Activated T-helper 1 cell treated with anti-CD3 and anti-CD28 coated beads, Interleukin-2, amount 50 U/mL, for 16 hours (primary cell): ENCODE data around the gene BTBD9.

Experiments
- DNase-seq, 2 donors: peaks; one replicate each; pipeline ENCODE4 v3.0.0-alpha.2; 2020; ENCODE audit warnings: low read depth in 1 of 2, low spot score in 1 of 2

Gene BTBD9

DNA sequence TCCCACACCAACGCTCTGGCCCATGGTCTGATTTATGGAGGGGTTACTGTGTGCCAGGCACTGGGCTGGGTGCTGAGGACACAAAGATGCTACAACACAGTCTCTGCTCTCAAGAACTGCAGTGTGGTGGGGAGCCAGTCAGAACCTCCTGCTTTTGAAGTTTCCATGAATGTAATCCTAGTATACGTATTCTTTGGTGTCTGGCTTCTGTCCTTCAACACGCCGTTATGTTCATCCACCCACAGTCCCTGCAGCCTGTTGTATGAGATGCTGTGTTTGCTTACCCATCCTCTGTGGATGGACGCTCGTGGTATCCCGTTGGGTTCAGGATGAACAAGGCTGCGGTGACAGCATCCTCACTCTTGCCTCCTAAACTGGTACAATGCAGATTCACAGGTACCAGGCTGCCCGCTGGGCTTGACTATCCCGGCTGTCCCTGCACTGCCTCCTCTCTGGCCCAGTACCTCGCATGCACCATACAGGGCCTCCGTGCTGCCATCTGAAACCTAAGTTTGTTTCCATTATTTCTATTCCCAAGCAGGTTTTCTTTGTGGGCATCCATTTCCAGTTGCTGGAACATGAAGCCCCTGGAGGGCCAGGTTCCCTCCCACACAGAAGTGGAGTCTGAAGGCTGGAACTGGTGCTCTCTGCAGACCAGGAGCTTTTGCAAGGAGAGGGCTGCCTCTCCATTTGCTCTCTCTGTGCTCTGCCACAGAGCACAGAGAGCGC is 455.7 kb downstream of the BTBD9 start:
- no peak for DNase-seq

DNA sequence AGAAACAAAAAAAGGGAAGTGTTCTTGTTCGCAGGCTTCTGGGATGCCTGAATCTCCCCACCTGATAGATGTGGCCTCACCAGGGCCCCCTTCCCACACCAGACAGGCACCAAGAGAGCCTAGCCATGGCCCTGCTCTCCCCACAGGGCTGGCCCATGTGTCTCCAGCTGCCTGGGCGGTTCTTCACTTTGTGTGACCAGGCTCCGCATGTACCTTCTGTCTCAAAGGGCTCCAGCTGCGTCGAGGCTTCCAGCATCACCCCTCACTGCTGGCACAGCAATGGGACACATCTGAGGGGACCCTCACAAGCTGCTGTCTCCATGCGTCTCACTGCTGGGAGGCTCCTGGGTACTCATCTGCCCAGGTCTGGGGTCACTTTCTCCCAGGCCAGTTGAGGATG is 457.3 kb downstream of the BTBD9 start:
- no peak for DNase-seq

DNA sequence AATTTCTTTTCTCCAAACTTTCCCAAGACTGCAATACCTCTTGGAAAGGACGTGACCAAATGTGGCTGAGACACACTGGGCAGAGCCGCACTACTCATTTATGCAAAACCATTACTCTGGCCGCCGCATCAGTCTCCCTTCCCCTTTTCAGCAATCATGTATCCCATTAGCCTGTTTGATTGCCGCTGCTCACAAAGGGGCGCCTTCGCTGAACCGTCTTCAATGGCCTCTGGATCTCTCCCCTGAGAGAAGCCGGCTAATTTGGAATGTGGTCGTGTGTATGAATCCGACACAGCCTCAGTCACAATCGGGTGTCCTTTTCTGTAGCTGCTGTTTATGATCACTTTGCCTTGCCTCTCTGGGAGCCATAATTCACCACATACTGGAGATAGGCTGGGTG is 459.1 kb downstream of the BTBD9 start:
- no peak for DNase-seq

DNA sequence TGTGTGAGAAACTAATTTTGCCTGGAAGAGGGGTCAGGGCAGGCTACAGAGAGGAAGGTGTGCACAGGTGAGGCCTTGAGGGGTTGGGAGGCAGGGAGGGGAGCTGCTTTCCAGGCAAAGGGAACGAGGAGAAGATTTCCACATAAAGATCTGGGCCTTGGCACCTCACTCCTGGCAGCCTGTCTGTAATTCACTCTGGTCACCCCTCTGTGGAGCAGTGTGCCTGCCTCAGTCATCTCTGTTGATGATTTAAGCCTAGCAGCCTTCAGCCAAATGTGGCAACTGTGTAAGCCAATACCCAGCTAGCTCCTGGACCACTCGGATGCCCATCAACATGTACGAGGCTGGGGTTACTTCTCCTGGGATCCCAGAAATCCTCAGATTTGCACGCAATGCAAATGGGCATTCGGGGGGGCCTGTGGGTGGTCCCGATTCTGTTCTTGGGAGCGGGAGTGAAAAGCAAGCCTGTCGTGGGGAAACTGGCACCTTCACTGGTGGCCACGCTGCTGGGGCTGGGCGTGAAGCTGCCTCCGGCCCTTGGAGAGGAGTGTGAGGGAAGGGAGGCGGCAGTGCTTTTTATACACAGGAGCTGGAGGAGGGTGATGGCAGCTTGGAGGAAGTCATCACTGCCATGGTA is 459.8 kb downstream of the BTBD9 start:
- no peak for DNase-seq

DNA sequence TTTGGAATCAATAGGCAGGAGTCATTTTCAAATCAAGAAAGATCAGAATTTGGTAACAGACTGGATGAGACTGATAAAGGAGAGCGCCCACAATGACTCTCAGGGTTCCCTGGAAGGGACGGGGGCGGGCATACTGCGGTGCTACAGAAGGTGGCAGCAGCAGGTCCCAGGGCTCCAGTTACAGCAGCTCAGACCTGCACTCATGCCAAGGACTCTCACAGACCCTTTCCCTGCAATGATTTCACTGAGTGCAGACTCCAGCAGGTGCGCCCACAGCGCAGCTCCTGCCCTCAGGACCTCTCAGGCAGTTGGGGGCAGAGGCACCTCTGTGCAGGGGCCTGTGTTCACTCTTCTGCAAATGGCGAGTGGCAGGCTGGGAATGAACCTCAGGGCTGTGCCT is 460.4 kb downstream of the BTBD9 start:
- no peak for DNase-seq

DNA sequence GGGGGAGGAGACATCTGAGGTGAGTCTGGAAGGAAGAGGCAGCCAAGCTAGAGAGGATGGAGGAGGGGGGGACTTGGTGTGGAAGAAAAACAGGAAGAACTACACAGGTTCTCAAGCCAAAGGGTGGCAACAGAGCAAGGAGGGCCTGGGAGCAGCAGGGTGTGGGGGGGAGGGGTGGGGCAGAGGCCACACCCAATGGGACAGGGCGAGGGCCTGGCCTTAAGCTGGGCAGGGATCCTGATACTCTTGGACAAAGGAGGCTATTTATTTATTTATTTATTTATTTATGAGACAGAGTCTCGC is 461.2 kb downstream of the BTBD9 start:
- DNase-seq: no peak

DNA sequence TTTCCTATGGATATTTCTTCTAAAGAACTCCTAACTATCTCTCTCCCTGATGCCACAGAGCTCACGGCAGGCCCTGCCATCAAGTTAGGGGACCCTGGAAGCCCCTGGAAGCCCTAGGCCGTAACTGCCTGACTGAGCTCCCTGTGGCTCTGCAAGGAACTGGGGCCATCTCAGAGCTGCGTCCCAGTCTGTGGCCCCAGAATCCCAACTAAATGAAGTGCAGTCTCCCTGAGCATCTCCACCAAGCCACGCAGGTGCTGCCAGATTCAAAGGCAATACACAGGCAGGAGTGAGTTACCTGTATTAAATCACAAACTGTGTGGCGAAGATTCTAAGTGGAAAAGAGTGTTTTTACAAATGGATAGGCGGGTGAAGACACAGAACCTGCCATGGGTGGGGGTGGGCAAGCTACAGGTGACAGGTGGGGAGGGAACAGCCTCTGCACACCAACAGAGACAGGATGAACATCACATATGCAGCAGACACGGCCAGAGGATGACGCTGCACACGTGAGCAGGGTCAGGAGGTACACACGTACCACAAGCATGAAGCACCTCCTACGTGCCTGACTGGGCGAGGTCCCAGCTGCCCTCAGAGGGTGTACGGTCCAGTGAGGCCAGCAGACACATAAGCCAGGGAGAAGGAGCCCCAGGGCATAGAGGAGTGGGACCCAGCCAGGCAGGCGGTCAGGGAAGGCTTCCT is 461.7 kb downstream of the BTBD9 start:
- DNase-seq: no peak

DNA sequence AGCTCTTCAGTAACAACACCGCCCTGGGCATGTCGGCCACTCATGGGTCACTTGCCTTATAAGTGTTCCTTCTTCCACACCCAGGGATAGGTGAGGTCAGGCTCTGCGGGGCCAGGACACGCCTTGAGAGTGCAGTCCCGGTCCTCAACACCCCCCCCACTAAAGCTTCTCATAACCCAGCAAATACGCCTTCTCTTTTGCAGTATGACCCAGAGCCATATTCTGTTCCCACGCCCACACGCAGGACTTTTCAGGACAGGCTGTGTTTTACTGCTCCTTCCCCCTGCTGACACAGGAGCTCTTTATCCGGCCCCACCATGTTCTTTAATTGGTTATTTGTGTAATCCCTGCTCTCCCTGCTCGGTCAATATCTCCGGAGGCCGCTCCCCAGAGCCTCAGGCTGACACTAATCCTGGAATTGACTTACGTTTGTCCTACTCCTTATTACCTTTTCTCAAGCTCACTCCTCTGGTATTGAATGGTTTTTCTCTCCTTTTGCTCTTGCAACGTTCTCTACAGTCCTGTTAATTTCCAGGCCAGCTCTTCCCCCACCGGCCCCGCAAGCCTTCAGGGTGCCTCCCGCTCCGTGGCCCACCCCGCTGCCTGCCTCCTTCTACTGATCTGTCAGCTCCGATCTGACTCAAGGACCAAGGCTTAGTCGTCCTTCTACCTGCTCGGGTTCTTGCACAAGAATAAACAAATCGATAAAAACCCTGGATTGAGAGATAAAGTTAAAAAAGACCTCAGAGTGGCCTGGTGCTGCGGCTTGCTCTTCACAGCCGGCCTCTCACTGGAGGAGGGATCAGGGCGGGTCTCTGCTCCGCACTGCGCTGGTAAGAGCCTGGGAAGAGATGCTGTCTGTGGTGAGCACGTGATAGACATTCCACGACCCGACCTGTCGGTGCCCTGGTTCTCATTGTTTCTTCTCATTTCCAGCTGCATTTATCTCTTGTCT is 462.7 kb downstream of the BTBD9 start:
- DNase-seq: no peak

DNA sequence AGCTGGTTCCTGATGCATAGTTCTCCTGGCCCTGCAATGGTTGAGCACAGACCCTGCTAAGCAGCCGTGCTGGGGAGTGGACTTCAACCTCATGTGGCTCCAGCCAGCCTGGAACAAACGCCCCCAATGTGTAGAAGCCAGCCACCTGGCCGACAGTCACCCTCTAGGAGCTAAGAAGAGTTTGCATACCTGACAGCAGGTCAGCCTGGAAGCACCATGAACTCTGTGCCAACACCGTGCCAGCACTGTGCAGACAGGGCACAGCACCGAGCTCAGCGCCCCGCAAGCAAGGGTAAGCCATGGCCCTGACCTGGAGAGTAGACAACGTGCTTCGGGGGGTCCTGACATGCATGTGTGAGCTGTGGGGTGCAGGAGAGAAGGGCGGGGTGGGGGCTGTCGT is 463.9 kb downstream of the BTBD9 start:
- no peak for DNase-seq

DNA sequence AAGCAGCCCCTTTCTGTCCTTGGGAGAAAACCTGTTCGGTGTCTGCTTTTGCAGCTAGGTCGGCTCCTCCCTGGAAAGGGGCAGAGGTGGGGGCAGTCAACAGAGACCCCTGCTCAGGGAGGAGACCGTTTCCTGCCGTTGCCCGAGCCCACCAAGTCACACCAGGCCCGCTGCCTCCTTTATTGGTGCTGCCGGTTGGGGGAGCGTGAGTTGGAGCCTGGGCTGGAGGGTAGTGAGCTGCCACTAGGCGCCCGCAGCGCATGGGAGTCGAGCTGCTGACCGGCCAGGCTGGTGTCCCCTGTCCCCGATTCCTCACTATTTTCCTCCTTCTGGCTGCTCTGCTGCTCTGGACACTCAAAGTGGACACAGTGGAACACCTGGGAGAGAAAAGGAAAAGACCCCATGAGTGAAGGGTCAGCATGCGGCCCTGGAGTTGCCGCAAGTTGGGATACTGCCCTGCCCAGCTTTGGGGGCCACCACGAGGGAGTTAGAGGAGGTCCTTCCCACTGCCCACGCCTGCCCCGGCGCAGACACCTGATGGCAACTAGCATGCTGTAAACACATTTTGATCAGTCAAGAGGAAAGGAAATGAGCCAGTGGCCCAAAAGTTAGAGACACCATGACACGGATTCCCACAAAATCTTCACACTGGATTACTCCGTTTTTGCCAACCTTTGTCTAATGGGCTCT is 464.8 kb downstream of the BTBD9 start:
- no peak for DNase-seq

DNA sequence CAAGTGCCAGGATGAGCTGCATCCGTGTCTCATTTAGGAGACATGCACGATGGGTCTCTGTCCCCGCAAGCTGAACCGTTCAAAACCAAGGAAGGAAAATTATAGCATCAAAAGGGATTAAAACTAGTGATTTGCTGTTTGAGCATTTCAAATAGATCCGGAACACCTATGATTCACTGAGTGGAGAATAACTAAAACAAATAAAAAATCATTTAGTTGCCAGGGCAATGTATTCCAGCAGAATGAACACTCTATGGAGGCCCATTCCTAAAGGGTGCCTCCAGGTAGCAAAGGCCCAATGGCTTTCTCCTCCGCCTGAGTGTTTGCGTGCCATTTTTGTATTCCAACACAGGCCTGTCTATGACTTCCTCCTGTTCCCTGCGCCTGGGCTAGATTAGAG is 465.4 kb downstream of the BTBD9 start:
- DNase-seq: no peak

DNA sequence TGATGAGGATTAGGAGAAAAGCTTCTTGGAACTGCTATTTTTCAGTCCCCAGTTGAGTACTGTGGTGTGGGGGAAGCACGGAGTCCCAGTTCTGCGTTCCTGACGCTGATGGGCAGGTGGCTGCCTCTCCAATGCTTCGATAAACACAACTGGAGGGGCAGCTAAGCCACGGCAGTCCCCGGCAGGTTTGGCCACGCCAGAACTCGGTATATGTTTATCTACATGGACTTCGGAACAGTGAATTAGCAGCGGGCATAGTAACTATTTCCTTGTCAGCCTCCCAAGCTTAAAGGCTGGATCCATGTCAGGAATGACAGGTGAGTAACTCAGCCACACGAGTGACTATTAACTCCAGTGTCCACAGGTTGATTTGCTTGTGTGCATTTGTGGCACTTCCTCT is 465.8 kb downstream of the BTBD9 start:
- DNase-seq: no peak

DNA sequence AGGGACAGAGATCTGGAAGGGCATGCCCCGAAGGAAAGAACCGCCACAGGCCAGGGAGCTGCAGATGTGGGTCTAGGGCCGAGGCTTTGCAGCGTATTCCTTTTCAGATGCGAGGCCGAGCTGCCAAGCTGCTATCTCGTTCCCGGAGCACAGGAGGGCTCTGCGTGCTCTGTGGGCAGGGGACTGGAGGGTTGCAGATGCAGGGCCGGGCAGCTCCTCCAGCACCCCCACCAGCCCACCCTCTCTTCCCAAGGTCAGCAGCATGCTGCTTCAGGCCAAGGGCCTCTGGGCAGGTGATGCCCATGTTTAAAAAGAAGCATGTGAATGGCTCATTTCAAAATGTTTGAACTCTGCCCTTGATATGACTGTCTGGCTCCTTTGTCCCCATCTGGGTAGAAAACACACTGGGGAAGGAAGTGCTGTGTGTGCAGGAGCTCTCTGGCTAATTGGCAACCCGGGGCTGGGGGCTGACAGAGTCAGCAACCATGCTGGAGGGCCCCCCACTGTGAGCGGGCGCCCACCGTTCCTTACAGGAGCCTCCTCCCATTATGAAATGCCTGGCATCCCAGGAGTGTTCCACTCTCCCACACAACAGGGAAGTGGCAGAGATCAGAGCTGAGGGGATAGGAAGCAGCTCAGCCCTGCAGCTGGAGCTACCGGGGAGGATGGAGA is 466.9 kb downstream of the BTBD9 start:
- DNase-seq: no peak

DNA sequence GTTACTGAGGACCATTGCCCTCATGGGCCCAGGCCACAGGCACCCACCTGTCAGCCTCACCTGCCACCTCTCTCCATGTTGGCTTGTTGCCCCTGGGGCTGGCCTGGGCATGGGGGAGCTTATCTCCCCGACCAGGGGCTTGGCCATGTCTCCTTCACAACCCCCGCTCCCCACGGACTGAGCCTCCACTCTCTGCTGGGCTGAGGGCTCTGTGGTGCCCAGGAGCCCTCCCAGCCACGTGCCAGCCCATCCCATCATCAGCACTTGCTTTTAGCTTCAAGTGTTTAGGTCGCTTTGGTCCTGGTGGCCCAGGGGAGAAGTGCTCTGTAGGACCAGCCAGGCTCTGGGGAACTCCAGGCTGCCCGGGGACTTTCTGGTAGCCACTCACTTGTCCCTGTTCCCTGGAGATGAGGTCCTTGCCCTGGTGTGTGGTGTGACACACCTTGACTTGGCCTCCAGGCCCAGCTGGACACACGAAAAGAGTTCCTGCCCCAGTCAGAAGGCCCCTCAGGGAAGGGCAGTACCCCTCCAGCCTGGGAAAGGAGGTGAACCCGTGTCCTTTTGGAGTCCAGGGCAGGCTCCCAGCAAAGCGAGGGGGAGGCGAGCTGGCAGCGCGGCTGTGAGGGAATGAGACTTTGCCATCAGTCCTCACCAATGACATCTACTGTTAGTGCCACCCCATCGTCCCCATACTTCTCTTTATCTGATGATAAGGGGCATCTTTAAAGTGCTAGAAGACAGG is 467.6 kb downstream of the BTBD9 start:
- no peak for DNase-seq

DNA sequence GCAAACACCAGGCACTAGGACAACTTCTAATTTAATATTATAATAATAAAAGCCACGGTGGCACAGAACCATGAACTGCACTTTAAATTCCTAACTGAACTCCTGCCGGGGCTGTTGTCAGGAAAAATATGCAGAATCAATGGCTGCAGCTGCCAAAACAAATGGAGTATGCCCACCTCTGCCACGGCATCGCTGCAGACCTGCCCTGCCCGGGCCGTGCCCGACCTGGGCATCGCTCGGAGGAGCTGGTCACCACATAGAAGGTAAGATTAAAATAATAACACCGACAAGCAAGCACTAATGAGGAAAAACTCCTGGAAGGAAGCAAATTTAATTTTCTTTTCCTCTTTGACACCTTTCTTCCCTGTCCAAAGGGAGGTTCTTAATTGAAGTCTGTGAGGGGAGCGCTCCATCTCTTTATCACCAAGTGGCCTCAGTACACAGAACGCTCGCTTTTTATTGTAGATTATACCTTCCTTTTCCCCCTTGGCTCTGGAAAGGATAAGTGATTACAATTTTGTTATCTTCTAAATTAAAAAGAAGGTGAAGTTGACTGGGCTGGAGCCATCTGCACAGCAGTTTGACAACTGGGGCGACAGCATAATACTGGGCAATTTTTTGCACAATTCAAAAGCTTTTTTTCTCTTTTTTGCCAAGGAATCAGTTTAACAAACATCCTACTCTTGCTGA is 468.9 kb downstream of the BTBD9 start:
- DNase-seq: no peak

DNA sequence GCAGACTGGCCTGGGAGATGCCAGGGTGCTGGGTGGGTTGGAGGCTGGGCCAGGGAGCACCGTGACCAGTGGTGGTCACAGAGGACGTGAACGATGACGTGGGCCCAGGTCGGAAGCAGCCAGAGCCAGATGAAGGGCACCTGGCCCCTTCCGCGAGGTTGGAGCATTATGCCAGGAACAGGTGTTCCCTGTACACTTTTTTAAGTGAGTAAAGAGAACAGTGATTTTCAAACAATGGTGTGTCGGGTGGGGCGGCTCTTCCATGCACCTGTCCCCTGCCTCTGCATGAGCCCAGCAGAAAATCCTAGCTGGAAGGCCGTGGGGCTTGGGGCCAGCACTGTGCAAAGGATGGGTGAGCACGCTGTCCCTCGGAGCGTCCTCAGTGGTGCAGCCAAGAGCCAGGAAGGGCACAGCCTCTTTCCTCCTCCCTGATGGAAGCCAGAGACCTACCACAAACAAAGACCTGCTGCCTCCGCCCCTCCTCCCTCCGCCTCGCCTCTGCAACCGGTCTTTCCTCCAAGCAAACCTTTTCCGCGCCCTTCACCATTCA is 469.7 kb downstream of the BTBD9 start:
- DNase-seq: no peak

DNA sequence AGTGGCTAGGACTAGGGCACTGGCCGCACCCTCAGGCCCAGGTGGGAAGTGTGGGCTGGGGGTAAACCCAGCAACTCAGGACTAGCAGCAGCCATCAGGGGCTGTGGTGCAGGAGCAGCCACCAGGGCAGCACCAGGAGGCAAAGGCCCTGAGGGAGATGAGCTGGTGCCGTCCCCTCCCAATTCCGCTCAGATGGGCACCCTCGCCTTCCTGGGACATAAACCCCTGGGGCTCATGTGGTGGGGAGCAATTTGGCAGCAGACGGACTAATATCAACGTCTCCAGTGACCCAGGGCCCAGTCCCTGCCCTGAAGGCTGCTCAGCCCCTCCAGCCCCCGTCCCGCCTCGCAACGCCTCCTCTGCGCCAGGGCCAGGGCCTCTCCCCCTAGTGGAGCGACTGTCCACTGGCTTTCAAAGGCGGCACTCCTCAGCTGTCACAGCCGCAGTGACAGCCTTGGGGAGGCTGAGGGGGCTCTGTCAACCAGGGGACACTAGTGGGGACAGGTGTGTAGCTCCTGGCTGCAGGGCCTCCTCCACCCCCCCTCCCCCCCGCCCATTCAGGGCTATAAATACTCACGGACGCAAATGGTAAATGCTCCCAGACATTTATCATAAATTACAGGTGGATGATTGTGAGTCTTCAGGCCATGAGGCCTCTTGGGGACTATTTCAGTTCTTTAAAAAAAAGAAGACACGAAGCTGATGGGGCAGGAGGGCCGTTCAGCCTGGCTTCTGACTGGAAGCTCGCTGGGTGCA is 470.3 kb downstream of the BTBD9 start:
- no peak for DNase-seq

DNA sequence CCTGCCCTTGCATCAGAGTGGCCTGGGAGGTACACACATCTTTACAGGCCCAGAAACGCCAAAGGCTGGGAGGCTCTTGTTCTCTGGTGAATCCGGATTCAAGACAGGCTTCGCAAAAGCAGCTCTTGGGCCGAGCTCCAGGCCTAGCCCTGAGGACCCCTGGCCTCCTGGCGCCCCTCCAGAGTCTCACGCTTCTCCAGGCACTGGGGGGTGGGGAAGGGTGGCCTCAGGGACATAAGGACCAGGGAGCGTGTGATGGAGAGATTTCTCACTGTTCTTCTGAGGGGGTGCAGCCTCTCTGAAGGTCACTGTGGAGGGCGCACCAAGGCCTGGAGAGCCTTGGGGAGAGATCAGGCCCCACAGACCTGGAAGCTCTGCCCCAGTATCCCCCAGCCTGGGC is 471.0 kb downstream of the BTBD9 start:
- no peak for DNase-seq
